Measurements from ENCODE around the gene KRT33B.
"Not testable (repeated sequence)": the region's sequence is repeated elsewhere in the genome, so short reads cannot be mapped to it uniquely, and the experiment has no call there.

The KRT33B gene

GRCh38 chr17:41351177-41351576 lies 18.4 kb downstream of the KRT33B start:
- Histone ChIP-seq H3K27ac (no peak overlapping the region), H3K27me3 (replicated peaks) (no peaks in the 10 kb centered on the region)
- in situ Hi-C loops (cut with HindIII; ENCODE audit: low pct_ligation_motif_present, low sequenced_read_pairs): no loop called here

GRCh38 chr17:41350381-41350878 lies 19.2 kb downstream of the KRT33B start, which contains the start of gene KRT33A:
Gene KRT33A, minus strand, starts transcription at chr17:41350828. Its CDS starts 61 bp downstream, at chr17:41350767.
- H3K27me3 ChIP-seq (replicated peaks); in situ Hi-C loops (cut with HindIII; ENCODE audit: low pct_ligation_motif_present, low sequenced_read_pairs); H3K27ac ChIP-seq; DNase-seq; H3K4me3 ChIP-seq (ENCODE audit: low read depth, low read length); H3K36me3 ChIP-seq (replicated peaks): not testable (repeated sequence)

More at GRCh38 chr17:41351177-41351576, 18.4 kb downstream of the KRT33B start:
- Histone ChIP-seq H3K4me3 (ENCODE audit: low read depth, low read length) (no peak overlapping the region), H3K36me3 (replicated peaks) (no peaks in the 10 kb centered on the region)
- no peak for DNase-seq
- TF ChIP-seq, protein P1, sequence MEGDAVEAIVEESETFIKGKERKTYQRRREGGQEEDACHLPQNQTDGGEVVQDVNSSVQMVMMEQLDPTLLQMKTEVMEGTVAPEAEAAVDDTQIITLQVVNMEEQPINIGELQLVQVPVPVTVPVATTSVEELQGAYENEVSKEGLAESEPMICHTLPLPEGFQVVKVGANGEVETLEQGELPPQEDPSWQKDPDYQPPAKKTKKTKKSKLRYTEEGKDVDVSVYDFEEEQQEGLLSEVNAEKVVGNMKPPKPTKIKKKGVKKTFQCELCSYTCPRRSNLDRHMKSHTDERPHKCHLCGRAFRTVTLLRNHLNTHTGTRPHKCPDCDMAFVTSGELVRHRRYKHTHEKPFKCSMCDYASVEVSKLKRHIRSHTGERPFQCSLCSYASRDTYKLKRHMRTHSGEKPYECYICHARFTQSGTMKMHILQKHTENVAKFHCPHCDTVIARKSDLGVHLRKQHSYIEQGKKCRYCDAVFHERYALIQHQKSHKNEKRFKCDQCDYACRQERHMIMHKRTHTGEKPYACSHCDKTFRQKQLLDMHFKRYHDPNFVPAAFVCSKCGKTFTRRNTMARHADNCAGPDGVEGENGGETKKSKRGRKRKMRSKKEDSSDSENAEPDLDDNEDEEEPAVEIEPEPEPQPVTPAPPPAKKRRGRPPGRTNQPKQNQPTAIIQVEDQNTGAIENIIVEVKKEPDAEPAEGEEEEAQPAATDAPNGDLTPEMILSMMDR (IDR thresholded peaks at IDR 0.05; ENCODE audit: low read depth, low read length, missing control alignments): no peak

- Histone ChIP-seq H3K27me3 (replicated peaks) (no peaks in the 10 kb centered on the region), H3K36me3 (replicated peaks) (no peaks in the 10 kb centered on the region), H3K27ac (no peak overlapping the region), H3K4me3 (ENCODE audit: low read depth, low read length) (no peak overlapping the region)
- TF ChIP-seq, protein P1 (IDR thresholded peaks at IDR 0.05; ENCODE audit: low read depth, low read length, missing control alignments): no peak
- in situ Hi-C loops (cut with HindIII; ENCODE audit: low pct_ligation_motif_present, low sequenced_read_pairs): no loop called here
- DNase-seq: no peak
Observed at GRCh38 chr17:41347869-41348760, 21.5 kb downstream of the KRT33B start.

GRCh38 chr17:41346421-41346820 lies 23.2 kb downstream of the KRT33B start:
- H3K27ac ChIP-seq; DNase-seq; H3K27me3 ChIP-seq (replicated peaks); H3K36me3 ChIP-seq (replicated peaks); in situ Hi-C loops (cut with HindIII; ENCODE audit: low pct_ligation_motif_present, low sequenced_read_pairs); H3K4me3 ChIP-seq (ENCODE audit: low read depth, low read length): not testable (repeated sequence)

GRCh38 chr17:41345992-41346391 lies 23.6 kb downstream of the KRT33B start:
- no peak for DNase-seq
- no peak overlapping the region for H3K4me3 ChIP-seq (ENCODE audit: low read depth, low read length)
- in situ Hi-C loops (cut with HindIII; ENCODE audit: low pct_ligation_motif_present, low sequenced_read_pairs): no loop called here
- no peaks in the 10 kb centered on the region for H3K27me3 ChIP-seq (replicated peaks)
- no peaks in the 10 kb centered on the region for H3K36me3 ChIP-seq (replicated peaks)
- TF ChIP-seq, protein P1 (IDR thresholded peaks at IDR 0.05; ENCODE audit: low read depth, low read length, missing control alignments): no peak
- H3K27ac ChIP-seq: no peak overlapping the region

DNA sequence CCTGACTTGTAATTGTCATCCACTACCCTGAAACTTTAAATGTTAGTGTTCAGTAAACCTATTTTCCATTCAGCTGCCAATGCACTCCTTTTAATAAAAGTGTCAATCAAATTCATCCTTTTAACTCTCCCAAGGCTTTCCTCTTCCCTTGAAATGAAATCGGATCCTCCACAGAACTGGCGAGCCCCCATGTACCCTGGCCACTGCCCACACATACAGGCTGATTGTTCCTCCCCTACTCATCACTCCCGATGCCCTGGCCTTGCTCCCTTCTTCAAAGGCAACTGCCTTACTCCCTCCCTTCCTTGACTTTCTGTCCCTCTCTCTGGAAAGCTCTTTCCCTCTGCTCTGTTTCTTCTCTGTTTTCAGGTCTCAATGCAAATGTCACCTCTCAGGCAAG lies 26.6 kb downstream of the KRT33B start:
- DNase-seq: no peak
- H3K36me3 ChIP-seq (replicated peaks): no peaks in the 10 kb centered on the region
- in situ Hi-C loops (cut with HindIII; ENCODE audit: low pct_ligation_motif_present, low sequenced_read_pairs): no loop called here
- H3K4me3 ChIP-seq (ENCODE audit: low read depth, low read length): no peak overlapping the region
- TF ChIP-seq, protein P1 (IDR thresholded peaks at IDR 0.05; ENCODE audit: low read depth, low read length, missing control alignments): no peak
- no peaks in the 10 kb centered on the region for H3K27me3 ChIP-seq (replicated peaks)
- no peak overlapping the region for H3K27ac ChIP-seq

Measured in brain microvascular endothelial cell (primary cell).